ENCODE results near the gene SNX14. TPM values are rescaled to one million over a fixed set of nuclear protein-coding genes. Genes with fewer than 3 reads are reported as not detected.

Gene SNX14, protein sequence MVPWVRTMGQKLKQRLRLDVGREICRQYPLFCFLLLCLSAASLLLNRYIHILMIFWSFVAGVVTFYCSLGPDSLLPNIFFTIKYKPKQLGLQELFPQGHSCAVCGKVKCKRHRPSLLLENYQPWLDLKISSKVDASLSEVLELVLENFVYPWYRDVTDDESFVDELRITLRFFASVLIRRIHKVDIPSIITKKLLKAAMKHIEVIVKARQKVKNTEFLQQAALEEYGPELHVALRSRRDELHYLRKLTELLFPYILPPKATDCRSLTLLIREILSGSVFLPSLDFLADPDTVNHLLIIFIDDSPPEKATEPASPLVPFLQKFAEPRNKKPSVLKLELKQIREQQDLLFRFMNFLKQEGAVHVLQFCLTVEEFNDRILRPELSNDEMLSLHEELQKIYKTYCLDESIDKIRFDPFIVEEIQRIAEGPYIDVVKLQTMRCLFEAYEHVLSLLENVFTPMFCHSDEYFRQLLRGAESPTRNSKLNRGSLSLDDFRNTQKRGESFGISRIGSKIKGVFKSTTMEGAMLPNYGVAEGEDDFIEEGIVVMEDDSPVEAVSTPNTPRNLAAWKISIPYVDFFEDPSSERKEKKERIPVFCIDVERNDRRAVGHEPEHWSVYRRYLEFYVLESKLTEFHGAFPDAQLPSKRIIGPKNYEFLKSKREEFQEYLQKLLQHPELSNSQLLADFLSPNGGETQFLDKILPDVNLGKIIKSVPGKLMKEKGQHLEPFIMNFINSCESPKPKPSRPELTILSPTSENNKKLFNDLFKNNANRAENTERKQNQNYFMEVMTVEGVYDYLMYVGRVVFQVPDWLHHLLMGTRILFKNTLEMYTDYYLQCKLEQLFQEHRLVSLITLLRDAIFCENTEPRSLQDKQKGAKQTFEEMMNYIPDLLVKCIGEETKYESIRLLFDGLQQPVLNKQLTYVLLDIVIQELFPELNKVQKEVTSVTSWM
- 52.8 and 55.2 TPM in 2 replicates for total RNA-seq (2014; rRNA removed; shearing (Covaris generic))

DNA sequence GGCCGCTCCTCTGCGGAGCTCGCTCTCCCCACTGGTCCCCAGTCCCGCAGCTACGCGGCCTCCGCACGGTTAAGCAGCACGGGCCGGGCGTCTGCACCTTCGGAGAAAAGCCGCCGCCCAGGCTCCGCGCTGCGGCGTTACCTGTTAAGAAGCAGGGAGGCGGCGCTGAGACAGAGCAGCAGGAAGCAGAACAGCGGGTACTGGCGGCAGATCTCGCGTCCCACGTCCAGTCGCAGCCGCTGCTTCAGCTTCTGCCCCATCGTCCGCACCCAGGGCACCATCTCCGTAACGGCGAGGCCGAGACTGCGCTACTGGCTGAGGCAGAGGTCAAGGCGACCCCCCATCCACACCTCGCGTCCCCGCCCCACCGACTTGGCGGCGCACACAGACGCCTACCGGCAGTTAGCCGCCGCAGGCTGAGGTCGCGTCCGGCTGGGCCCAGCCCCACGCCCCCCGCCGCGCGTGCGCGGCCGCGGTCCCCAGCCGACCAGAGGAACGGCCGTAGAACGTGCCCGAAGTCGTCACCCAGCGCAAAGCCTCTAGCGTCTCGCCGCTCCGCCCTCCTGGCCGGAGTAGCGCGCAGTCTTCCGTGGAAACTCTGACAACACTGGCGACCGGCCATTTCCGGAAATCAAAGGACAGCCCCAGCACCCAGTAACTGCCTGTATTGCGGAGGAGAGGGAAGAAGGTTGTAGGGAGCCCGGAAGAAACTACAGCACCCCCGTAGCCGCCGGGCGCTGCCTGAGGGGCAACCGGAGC lies at the start of gene SNX14:
Gene SNX14, minus strand, starts transcription at position 421 of the 759 bp plus-strand sequence. Its CDS starts 140 bp downstream, at position 281.

DNA sequence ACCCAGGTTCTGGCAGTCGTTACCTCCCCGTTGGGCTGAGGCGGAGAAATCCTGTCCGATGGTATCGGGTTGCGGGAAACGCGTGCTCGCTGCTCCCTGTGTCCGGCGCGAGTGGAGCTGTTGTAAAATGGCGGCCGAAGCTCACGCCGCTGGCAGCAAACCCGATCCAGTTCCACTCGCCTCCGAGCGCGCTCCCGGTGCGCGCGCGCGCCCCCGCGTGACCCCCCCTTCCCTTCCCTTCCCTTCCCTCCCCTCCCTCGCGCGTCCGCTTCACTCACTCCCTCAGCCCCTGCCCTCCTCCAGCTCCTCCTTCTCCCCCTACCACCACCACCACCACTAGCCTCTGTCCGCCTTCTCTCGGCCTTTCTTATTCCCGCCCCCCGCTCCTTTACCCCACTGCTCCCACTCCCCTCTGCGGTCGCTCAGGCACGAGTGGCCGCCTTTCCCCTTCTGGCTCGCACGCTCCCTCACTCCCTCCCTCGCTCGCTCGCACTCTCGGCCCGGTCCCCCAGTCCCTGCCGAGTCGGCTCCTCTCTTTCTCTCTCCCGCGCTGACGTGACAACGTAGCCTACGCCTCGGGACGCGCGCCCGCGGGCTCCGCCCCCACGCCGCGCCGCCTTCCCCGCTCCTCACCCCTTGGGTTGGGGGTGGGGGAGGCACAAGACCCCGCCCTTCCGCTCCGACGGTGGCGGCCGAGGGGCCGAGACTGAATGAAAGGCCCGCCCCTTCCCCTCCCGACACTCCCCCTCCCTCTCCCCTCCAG lies 49.3 kb upstream of the SNX14 start, which contains the start of gene SYNCRIP:
Gene SYNCRIP, minus strand, starts transcription at position 113 of the 763 bp plus-strand sequence. CDS start 1,447 bp downstream, outside the sequence.

Other genes with a start within 250 kb of the SNX14 start
- gene NT5E, start 143.8 kb downstream of the SNX14 start, total RNA-seq (2014; rRNA removed; shearing (Covaris generic)), result 68.9 and 75.3 TPM in 2 replicates
- gene SYNCRIP, start 49.0 kb upstream of the SNX14 start, total RNA-seq (2014; rRNA removed; shearing (Covaris generic)), result 78.1 and 88.1 TPM in 2 replicates